Liver (tissue), 2 donors: ENCODE results near the gene MCF2L.

Experiments used
- EGR1 ChIP-seq, 2 donors: IDR thresholded peaks; 2 replicates each; pipeline ENCODE4 v1.6.1; 2016 to 2018; ENCODE audit warnings: antibody characterized with exemption in 2 of 2, low read depth in 2 of 2
- GABPA ChIP-seq, 2 donors: IDR thresholded peaks in 1 of 2; conservative IDR thresholded peaks in 1 of 2; 2 replicates each; pipeline ENCODE4 v1.6.1; 2016; ENCODE audit warnings: antibody characterized with exemption in 2 of 2, mild to moderate bottlenecking in 1 of 2, moderate library complexity in 1 of 2
- RAD21 ChIP-seq, 2 donors: IDR thresholded peaks; 2 replicates each; pipeline ENCODE4 v1.6.1; 2016; ENCODE audit warnings: antibody characterized with exemption in 2 of 2, mild to moderate bottlenecking in 2 of 2
- TF ChIP-seq, protein P1 (sequence below): IDR thresholded peaks from 2 replicates; pipeline ENCODE4 v1.6.1; 2016; ENCODE audit warnings: antibody characterized with exemption, mild to moderate bottlenecking
- donor health status: healthy.

- TF ChIP-seq, protein P1, sequence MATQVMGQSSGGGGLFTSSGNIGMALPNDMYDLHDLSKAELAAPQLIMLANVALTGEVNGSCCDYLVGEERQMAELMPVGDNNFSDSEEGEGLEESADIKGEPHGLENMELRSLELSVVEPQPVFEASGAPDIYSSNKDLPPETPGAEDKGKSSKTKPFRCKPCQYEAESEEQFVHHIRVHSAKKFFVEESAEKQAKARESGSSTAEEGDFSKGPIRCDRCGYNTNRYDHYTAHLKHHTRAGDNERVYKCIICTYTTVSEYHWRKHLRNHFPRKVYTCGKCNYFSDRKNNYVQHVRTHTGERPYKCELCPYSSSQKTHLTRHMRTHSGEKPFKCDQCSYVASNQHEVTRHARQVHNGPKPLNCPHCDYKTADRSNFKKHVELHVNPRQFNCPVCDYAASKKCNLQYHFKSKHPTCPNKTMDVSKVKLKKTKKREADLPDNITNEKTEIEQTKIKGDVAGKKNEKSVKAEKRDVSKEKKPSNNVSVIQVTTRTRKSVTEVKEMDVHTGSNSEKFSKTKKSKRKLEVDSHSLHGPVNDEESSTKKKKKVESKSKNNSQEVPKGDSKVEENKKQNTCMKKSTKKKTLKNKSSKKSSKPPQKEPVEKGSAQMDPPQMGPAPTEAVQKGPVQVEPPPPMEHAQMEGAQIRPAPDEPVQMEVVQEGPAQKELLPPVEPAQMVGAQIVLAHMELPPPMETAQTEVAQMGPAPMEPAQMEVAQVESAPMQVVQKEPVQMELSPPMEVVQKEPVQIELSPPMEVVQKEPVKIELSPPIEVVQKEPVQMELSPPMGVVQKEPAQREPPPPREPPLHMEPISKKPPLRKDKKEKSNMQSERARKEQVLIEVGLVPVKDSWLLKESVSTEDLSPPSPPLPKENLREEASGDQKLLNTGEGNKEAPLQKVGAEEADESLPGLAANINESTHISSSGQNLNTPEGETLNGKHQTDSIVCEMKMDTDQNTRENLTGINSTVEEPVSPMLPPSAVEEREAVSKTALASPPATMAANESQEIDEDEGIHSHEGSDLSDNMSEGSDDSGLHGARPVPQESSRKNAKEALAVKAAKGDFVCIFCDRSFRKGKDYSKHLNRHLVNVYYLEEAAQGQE, result no peak
- TF ChIP-seq GABPA (IDR thresholded peaks at IDR 0.05 in 1 of 2, conservative IDR thresholded peaks at IDR 0.05 in 1 of 2) (no peak), RAD21 (IDR thresholded peaks at IDR 0.05) (no peak), EGR1 (IDR thresholded peaks at IDR 0.05; ENCODE audit: low read depth in 2 of 2) (no peak)
These were observed 144.8 kb downstream of the MCF2L start for GRCh38 chr13:113113846-113114271.
